ENCODE results near the gene ARMCX1. TPM values are rescaled to one million over a fixed set of nuclear protein-coding genes. Genes with fewer than 3 reads are reported as not detected.

The ARMCX1 gene
- total and polyA plus RNA-seq, 2 donors (not counting 3 experiments of a cell fraction or from before 2014, with no cell fraction given): 11.0 to 22.4 TPM

DNA sequence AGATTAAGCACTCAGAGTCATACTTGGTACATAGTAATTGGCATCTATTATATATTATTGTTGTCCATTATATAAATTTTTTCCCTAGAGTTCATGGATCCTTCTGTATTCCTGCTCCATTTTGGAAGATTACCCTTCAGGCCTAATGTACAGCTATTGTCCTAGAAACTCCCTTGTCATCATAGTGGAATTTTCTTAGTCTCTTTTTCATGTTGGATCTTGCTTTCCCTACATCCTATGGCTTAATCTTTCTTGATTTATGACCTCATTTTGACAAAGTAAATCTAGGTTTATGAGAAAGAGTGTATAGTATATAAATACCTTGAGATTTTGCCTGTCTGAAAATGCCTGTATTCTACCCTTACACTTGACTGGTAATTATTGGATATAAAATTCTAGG, 43.0 kb upstream of the ARMCX1 start:
- dilution Hi-C loops (cut with MboI; ENCODE audit: extremely low pct_ligation_motif_present, low sequenced_read_pairs) (no loop called here), intact Hi-C loops (cut with micrococcal nuclease) (no loop called here)
- Histone ChIP-seq H3K4me3 (replicated peaks in 1 of 3; ENCODE audit: insufficient read depth in 1 of 3, low read depth in 1 of 3, low read length in 3 of 3) (no peak overlapping the region), H3K27ac (ENCODE audit: insufficient read depth, low read depth, low read length) (no peak overlapping the region), H3K79me2 (ENCODE audit: control insufficient read depth, insufficient read depth, low read length) (no peaks in the 10 kb centered on the region), H3K9me3 (replicated peaks; ENCODE audit: control insufficient read depth, insufficient read depth, low read length) (no peaks in the 10 kb centered on the region), H2AFZ (ENCODE audit: low read depth, low read length) (no peak overlapping the region), H3K36me3 (ENCODE audit: control insufficient read depth in 2 of 2, extremely low read depth in 1 of 2, insufficient read depth in 2 of 2, low read length in 2 of 2) (no peaks in the 10 kb centered on the region), H3K4me1 (ENCODE audit: control insufficient read depth, extremely low read depth, insufficient read depth, low read length) (no peaks in the 10 kb centered on the region), H4K20me1 (replicated peaks; ENCODE audit: control insufficient read depth, extremely low read depth, insufficient read depth, low read length) (no peaks in the 10 kb centered on the region), H3K4me2 (ENCODE audit: insufficient read depth, low read length) (no peak overlapping the region), H3K9me1 (replicated peaks; ENCODE audit: control insufficient read depth, extremely low read depth, insufficient read depth, low read length) (no peaks in the 10 kb centered on the region), H3K9ac (replicated peaks; ENCODE audit: extremely low read depth, insufficient read depth, low read length) (no peak overlapping the region), H3K27me3 (ENCODE audit: control insufficient read depth in 2 of 2, insufficient read depth in 2 of 2, low read length in 2 of 2) (no peaks in the 10 kb centered on the region)
- no peak for TF ChIP-seq JUN (IDR thresholded peaks at IDR 0.05; ENCODE audit: borderline replicate concordance, insufficient read depth, insufficient read length, low read depth)
- TF ChIP-seq, protein P1, sequence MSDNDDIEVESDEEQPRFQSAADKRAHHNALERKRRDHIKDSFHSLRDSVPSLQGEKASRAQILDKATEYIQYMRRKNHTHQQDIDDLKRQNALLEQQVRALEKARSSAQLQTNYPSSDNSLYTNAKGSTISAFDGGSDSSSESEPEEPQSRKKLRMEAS (IDR thresholded peaks at IDR 0.05; ENCODE audit: insufficient read depth, insufficient read length): no peak
- TF ChIP-seq FOS (IDR thresholded peaks at IDR 0.05; ENCODE audit: borderline replicate concordance, insufficient read depth, low read length): no peak
- TF ChIP-seq, protein P2, sequence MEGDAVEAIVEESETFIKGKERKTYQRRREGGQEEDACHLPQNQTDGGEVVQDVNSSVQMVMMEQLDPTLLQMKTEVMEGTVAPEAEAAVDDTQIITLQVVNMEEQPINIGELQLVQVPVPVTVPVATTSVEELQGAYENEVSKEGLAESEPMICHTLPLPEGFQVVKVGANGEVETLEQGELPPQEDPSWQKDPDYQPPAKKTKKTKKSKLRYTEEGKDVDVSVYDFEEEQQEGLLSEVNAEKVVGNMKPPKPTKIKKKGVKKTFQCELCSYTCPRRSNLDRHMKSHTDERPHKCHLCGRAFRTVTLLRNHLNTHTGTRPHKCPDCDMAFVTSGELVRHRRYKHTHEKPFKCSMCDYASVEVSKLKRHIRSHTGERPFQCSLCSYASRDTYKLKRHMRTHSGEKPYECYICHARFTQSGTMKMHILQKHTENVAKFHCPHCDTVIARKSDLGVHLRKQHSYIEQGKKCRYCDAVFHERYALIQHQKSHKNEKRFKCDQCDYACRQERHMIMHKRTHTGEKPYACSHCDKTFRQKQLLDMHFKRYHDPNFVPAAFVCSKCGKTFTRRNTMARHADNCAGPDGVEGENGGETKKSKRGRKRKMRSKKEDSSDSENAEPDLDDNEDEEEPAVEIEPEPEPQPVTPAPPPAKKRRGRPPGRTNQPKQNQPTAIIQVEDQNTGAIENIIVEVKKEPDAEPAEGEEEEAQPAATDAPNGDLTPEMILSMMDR (IDR thresholded peaks at IDR 0.05; ENCODE audit: extremely low read depth in 1 of 2, insufficient read depth in 1 of 2, low read depth in 1 of 2, low read length in 2 of 2): no peak
- no peak for TF ChIP-seq POLR2A (IDR thresholded peaks at IDR 0.05; ENCODE audit: low read depth, low read length)
- TF ChIP-seq EZH2 (IDR thresholded peaks at IDR 0.05; ENCODE audit: borderline replicate concordance, low read depth, low read length, severe bottlenecking): no peak
- no peak for TF ChIP-seq MYC (IDR thresholded peaks at IDR 0.05; ENCODE audit: low read depth, low read length)
- TF ChIP-seq POLR2AphosphoS5 (IDR thresholded peaks at IDR 0.05; ENCODE audit: insufficient read depth, low read depth, low read length): no peak
- TF ChIP-seq GATA2 (IDR thresholded peaks at IDR 0.05; ENCODE audit: insufficient read depth, insufficient read length, low read depth, low read length): no peak
- no TSS peak for BruUV-seq (replicated peaks)
- FAIRE-seq (peak; percentile 61), DNase-seq (ENCODE audit: low read depth, low spot score) (no peak)
- ChIA-PET POLR2A (no interaction called here), CTCF (no interaction called here)
